ENCODE results near the gene FCRLB. TPM values are rescaled to one million over a fixed set of nuclear protein-coding genes. Genes with fewer than 3 reads are reported as not detected.

The FCRLB gene
- total and polyA plus RNA-seq, 2 experiments from 2014 or later: 0.37 to 0.56 TPM

- no peak overlapping the region for H3K4me3 Mint-ChIP-seq
- H3K27ac Mint-ChIP-seq: no peak overlapping the region
- no peak for ATAC-seq
- Histone ChIP-seq H3K4me1 (ENCODE audit: insufficient read depth) (0 out of 2 replicates have a peak, but pooled peaks cover 4% of the 10 kb centered on the region), H3K9me2 (ENCODE audit: insufficient read depth) (no peaks in the 10 kb centered on the region), H3K36me3 (ENCODE audit: insufficient read depth) (no peaks in the 10 kb centered on the region), H3K27ac (ENCODE audit: low read depth) (no peak overlapping the region), H4K20me1 (replicated peaks; ENCODE audit: insufficient read depth) (0 out of 2 replicates have a peak, but pooled peaks cover 9% of the 10 kb centered on the region), H3F3A (replicated peaks; ENCODE audit: low read depth) (0 out of 2 replicates have a peak, but pooled peaks cover 3% of the 10 kb centered on the region), H3K4me3 (no peak overlapping the region), H3K27me3 (ENCODE audit: insufficient read depth) (no peaks in the 10 kb centered on the region), H3K79me2 (replicated peaks; ENCODE audit: insufficient read depth) (peaks cover 18% of the 10 kb centered on the region), H2AFZ (no peak overlapping the region), H3K4me2 (no peak overlapping the region)
- H3K9me3 Mint-ChIP-seq: no peaks in the 10 kb centered on the region
- TF ChIP-seq, protein P1, sequence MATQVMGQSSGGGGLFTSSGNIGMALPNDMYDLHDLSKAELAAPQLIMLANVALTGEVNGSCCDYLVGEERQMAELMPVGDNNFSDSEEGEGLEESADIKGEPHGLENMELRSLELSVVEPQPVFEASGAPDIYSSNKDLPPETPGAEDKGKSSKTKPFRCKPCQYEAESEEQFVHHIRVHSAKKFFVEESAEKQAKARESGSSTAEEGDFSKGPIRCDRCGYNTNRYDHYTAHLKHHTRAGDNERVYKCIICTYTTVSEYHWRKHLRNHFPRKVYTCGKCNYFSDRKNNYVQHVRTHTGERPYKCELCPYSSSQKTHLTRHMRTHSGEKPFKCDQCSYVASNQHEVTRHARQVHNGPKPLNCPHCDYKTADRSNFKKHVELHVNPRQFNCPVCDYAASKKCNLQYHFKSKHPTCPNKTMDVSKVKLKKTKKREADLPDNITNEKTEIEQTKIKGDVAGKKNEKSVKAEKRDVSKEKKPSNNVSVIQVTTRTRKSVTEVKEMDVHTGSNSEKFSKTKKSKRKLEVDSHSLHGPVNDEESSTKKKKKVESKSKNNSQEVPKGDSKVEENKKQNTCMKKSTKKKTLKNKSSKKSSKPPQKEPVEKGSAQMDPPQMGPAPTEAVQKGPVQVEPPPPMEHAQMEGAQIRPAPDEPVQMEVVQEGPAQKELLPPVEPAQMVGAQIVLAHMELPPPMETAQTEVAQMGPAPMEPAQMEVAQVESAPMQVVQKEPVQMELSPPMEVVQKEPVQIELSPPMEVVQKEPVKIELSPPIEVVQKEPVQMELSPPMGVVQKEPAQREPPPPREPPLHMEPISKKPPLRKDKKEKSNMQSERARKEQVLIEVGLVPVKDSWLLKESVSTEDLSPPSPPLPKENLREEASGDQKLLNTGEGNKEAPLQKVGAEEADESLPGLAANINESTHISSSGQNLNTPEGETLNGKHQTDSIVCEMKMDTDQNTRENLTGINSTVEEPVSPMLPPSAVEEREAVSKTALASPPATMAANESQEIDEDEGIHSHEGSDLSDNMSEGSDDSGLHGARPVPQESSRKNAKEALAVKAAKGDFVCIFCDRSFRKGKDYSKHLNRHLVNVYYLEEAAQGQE (IDR thresholded peaks at IDR 0.05; ENCODE audit: unreplicated experiment): no peak
- peaks cover 5% of the 10 kb centered on the region; the same call in 1 of the 3 replicates for H3K4me1 Mint-ChIP-seq
- peaks cover 3% of the 10 kb centered on the region for H3K27me3 Mint-ChIP-seq (ENCODE audit: insufficient read depth, low read depth, poor library complexity)
- no peaks in the 10 kb centered on the region for H3K36me3 Mint-ChIP-seq (ENCODE audit: low read depth)
- DNase-seq (ENCODE audit: low spot score): no peak
These were observed 49.8 kb downstream of the FCRLB start for GRCh38 chr1:161771161-161771560.

GRCh38 chr1:161771973-161772372 lies 50.6 kb downstream of the FCRLB start:
- Histone ChIP-seq H3K9me2 (ENCODE audit: insufficient read depth) (no peaks in the 10 kb centered on the region), H2AFZ (no peak overlapping the region), H3K4me2 (no peak overlapping the region), H3K4me1 (ENCODE audit: insufficient read depth) (0 out of 2 replicates have a peak, but pooled peaks cover under 1% of the 10 kb centered on the region), H4K20me1 (replicated peaks; ENCODE audit: insufficient read depth) (0 out of 2 replicates have a peak, but pooled peaks cover 9% of the 10 kb centered on the region), H3F3A (replicated peaks; ENCODE audit: low read depth) (no peaks in the 10 kb centered on the region), H3K27me3 (ENCODE audit: insufficient read depth) (no peaks in the 10 kb centered on the region), H3K27ac (ENCODE audit: low read depth) (no peak overlapping the region), H3K36me3 (ENCODE audit: insufficient read depth) (no peaks in the 10 kb centered on the region), H3K79me2 (replicated peaks; ENCODE audit: insufficient read depth) (peaks cover 22% of the 10 kb centered on the region), H3K4me3 (no peak overlapping the region)
- Mint-ChIP-seq H3K36me3 (ENCODE audit: low read depth) (no peaks in the 10 kb centered on the region), H3K9me3 (no peaks in the 10 kb centered on the region), H3K4me1 (peaks cover 4% of the 10 kb centered on the region; the same call in 1 of the 3 replicates), H3K4me3 (no peak overlapping the region), H3K27me3 (ENCODE audit: insufficient read depth, low read depth, poor library complexity) (no peaks in the 10 kb centered on the region), H3K27ac (no peak overlapping the region)
- ATAC-seq: no peak
- DNase-seq (ENCODE audit: low spot score): no peak
- TF ChIP-seq ZNF114 (CRISPR knock-in tag; IDR thresholded peaks at IDR 0.05): no peak
- TF ChIP-seq, protein P1 (IDR thresholded peaks at IDR 0.05; ENCODE audit: unreplicated experiment): no peak
- TF ChIP-seq, protein P2, sequence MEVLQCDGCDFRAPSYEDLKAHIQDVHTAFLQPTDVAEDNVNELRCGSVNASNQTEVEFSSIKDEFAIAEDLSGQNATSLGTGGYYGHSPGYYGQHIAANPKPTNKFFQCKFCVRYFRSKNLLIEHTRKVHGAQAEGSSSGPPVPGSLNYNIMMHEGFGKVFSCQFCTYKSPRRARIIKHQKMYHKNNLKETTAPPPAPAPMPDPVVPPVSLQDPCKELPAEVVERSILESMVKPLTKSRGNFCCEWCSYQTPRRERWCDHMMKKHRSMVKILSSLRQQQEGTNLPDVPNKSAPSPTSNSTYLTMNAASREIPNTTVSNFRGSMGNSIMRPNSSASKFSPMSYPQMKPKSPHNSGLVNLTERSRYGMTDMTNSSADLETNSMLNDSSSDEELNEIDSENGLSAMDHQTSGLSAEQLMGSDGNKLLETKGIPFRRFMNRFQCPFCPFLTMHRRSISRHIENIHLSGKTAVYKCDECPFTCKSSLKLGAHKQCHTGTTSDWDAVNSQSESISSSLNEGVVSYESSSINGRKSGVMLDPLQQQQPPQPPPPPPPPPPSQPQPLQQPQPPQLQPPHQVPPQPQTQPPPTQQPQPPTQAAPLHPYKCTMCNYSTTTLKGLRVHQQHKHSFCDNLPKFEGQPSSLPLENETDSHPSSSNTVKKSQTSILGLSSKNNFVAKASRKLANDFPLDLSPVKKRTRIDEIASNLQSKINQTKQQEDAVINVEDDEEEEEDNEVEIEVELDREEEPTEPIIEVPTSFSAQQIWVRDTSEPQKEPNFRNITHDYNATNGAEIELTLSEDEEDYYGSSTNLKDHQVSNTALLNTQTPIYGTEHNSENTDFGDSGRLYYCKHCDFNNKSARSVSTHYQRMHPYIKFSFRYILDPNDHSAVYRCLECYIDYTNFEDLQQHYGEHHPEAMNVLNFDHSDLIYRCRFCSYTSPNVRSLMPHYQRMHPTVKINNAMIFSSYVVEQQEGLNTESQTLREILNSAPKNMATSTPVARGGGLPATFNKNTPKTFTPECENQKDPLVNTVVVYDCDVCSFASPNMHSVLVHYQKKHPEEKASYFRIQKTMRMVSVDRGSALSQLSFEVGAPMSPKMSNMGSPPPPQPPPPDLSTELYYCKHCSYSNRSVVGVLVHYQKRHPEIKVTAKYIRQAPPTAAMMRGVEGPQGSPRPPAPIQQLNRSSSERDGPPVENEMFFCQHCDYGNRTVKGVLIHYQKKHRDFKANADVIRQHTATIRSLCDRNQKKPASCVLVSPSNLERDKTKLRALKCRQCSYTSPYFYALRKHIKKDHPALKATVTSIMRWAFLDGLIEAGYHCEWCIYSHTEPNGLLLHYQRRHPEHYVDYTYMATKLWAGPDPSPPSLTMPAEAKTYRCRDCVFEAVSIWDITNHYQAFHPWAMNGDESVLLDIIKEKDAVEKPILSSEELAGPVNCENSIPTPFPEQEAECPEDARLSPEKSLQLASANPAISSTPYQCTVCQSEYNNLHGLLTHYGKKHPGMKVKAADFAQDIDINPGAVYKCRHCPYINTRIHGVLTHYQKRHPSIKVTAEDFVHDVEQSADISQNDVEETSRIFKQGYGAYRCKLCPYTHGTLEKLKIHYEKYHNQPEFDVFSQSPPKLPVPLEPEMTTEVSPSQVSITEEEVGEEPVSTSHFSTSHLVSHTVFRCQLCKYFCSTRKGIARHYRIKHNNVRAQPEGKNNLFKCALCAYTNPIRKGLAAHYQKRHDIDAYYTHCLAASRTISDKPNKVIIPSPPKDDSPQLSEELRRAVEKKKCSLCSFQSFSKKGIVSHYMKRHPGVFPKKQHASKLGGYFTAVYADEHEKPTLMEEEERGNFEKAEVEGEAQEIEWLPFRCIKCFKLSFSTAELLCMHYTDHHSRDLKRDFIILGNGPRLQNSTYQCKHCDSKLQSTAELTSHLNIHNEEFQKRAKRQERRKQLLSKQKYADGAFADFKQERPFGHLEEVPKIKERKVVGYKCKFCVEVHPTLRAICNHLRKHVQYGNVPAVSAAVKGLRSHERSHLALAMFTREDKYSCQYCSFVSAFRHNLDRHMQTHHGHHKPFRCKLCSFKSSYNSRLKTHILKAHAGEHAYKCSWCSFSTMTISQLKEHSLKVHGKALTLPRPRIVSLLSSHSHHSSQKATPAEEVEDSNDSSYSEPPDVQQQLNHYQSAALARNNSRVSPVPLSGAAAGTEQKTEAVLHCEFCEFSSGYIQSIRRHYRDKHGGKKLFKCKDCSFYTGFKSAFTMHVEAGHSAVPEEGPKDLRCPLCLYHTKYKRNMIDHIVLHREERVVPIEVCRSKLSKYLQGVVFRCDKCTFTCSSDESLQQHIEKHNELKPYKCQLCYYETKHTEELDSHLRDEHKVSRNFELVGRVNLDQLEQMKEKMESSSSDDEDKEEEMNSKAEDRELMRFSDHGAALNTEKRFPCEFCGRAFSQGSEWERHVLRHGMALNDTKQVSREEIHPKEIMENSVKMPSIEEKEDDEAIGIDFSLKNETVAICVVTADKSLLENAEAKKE (CRISPR knock-in tag; IDR thresholded peaks at IDR 0.05): no peak
- no peak for TF ChIP-seq NANOG (IDR thresholded peaks at IDR 0.05; ENCODE audit: borderline replicate concordance)
- no peak for TF ChIP-seq POLR2AphosphoS5 (IDR thresholded peaks at IDR 0.05; ENCODE audit: low read depth)
- TF ChIP-seq ZNF331 (CRISPR knock-in tag; IDR thresholded peaks at IDR 0.05; ENCODE audit: low read depth): no peak
- TF ChIP-seq STAT1 (IDR thresholded peaks at IDR 0.05; ENCODE audit: unreplicated experiment): no peak

Measured in GM23338 (cell line).